ENCODE results near the gene P3H1. TPM values are rescaled to one million over a fixed set of nuclear protein-coding genes. Genes with fewer than 3 reads are reported as not detected.
"Not testable (repeated sequence)": the region's sequence is repeated elsewhere in the genome, so short reads cannot be mapped to it uniquely, and the experiment has no call there.

The P3H1 gene, protein sequence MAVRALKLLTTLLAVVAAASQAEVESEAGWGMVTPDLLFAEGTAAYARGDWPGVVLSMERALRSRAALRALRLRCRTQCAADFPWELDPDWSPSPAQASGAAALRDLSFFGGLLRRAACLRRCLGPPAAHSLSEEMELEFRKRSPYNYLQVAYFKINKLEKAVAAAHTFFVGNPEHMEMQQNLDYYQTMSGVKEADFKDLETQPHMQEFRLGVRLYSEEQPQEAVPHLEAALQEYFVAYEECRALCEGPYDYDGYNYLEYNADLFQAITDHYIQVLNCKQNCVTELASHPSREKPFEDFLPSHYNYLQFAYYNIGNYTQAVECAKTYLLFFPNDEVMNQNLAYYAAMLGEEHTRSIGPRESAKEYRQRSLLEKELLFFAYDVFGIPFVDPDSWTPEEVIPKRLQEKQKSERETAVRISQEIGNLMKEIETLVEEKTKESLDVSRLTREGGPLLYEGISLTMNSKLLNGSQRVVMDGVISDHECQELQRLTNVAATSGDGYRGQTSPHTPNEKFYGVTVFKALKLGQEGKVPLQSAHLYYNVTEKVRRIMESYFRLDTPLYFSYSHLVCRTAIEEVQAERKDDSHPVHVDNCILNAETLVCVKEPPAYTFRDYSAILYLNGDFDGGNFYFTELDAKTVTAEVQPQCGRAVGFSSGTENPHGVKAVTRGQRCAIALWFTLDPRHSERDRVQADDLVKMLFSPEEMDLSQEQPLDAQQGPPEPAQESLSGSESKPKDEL
- 27.9 and 35.1 TPM in 2 replicates for total RNA-seq (2022)
- Bru-seq, nascent RNA: percentile 44 among the genes with signal in this experiment
- BruChase-seq, experiment 1, labeled RNA remaining after a 6-hour chase: percentile 58 among the genes with signal in this experiment
- BruChase-seq, experiment 2, labeled RNA remaining after a 2-hour chase: percentile 53 among the genes with signal in this experiment
- long read RNA-seq, transcript P3H1-202 (15 exons, 2,585 nt): major isoform, 26 of 50 reads
- long read RNA-seq, transcript P3H1-204 (15 exons, 2,705 nt): minor isoform, 5 of 50 reads
- long read RNA-seq, partial matches to known transcripts: 5 of 50 reads
- long read RNA-seq, other reads (novel, unspliced or antisense): 11 of 50 reads

DNA sequence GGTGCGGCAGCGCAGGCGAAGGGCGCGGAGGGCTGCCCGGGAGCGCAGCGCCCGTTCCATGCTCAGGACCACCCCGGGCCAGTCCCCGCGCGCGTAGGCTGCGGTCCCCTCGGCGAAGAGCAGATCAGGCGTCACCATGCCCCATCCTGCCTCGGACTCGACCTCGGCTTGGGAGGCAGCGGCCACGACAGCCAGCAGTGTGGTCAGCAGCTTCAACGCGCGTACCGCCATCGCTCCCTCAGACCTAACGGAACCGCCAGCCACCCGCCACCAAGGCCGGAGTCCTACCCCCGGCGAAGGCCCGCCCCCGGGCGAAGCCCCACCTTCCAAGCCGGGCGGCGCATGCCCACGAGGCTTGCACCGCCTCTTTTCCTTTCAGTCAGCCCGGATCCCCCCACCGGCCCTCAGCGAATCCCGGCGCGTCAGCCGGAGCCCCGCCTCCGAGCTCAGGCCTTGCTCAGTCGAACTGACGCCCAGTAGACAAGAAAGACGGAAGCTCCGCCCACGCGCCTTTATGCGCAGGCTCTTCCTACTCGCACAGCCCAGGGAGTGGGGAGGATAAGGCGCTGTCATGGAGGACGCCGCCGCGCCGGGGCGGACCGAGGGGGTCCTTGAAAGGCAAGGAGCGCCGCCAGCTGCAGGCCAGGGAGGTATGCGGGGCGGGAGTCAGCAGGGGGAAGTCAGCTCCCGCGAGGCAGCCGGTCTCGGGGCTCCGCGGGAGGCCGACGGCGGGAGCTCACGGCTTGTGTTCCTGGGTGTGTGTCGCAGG is at the start of gene P3H1, which contains the start of gene C1orf50:
TSS of gene P3H1 (minus strand) at position 288 of the 769 bp plus-strand sequence. CDS start at position 231, 57 bp downstream.
TSS of gene C1orf50 (plus strand) at position 509 of the 769 bp plus-strand sequence. CDS start at position 572, 63 bp downstream.
- BruUV-seq (replicated peaks): no TSS peak
- peak; percentile 99 for DNase-seq
- no peak for TF ChIP-seq CTCF (IDR thresholded peaks at IDR 0.05; ENCODE audit: unreplicated experiment)
- Mint-ChIP-seq H3K27me3 (ENCODE audit: unreplicated experiment) (no peaks in the 10 kb centered on the region), H3K4me1 (ENCODE audit: low read depth, unreplicated experiment) (peaks cover 9% of the 10 kb centered on the region), H3K9me3 (ENCODE audit: low read depth, unreplicated experiment) (no peaks in the 10 kb centered on the region), H3K27ac (ENCODE audit: unreplicated experiment) (peak within 1 kb of the TSS; percentile 58), H3K4me3 (ENCODE audit: low read depth, unreplicated experiment) (no peak within 1 kb of the TSS), H3K36me3 (ENCODE audit: insufficient read depth, unreplicated experiment) (peaks cover 6% of the 10 kb centered on the region)
- intact Hi-C loops (cut with micrococcal nuclease; ENCODE audit: unreplicated experiment): no loop called here
- CTCF ChIA-PET: interaction anchor here (0.6 to 1.6 kb wide), 11 partner anchors 11 to 431 kb away, joined by 3 to 8 read pairs (median 4); partner anchors contain the start of genes ERMAP and YBX1

GRCh38 chr1:42815941-42816584 is 49.2 kb upstream of the P3H1 start:
- TSS peak; percentile 69 for BruUV-seq (replicated peaks)
- intact Hi-C loops (cut with micrococcal nuclease; ENCODE audit: unreplicated experiment): no loop called here
- H3K4me1 Mint-ChIP-seq (ENCODE audit: low read depth, unreplicated experiment): peaks cover 11% of the 10 kb centered on the region
- TF ChIP-seq CTCF (IDR thresholded peaks at IDR 0.05; ENCODE audit: unreplicated experiment): no peak
- peak overlapping the region; percentile 84 for H3K4me3 Mint-ChIP-seq (ENCODE audit: low read depth, unreplicated experiment)
- DNase-seq: peak; percentile 2
- no peaks in the 10 kb centered on the region for H3K9me3 Mint-ChIP-seq (ENCODE audit: low read depth, unreplicated experiment)
- peaks cover 14% of the 10 kb centered on the region for H3K36me3 Mint-ChIP-seq (ENCODE audit: insufficient read depth, unreplicated experiment)
- peak overlapping the region; percentile 14 for H3K27ac Mint-ChIP-seq (ENCODE audit: unreplicated experiment)
- H3K27me3 Mint-ChIP-seq (ENCODE audit: unreplicated experiment): no peaks in the 10 kb centered on the region
- CTCF ChIA-PET: interaction anchor here (0.7 to 1.6 kb wide), 5 partner anchors 8 to 1279 kb away, joined by 3 to 7 read pairs (median 4); partner anchors contain the start of genes C1orf50, P3H1 and ZNF691

DNA sequence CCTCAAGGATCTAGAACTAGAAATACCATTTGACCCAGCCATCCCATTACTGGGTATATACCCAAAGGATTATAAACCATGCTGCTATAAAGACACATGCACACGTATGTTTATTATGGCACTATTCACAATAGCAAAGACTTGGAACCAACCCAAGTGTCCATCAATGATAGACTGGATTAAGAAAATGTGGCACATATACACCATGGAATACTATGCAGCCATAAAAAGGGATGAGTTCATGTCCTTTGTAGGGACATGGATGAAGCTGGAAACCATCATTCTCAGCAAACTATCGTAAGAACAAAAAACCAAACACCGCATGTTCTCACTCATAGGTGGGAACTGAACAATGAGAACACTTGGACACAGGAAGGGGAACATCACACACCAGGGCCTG is 48.0 kb upstream of the P3H1 start:
- H3K27ac Mint-ChIP-seq (ENCODE audit: unreplicated experiment); DNase-seq; H3K27me3 Mint-ChIP-seq (ENCODE audit: unreplicated experiment); BruUV-seq (replicated peaks); H3K4me3 Mint-ChIP-seq (ENCODE audit: low read depth, unreplicated experiment); intact Hi-C loops (cut with micrococcal nuclease; ENCODE audit: unreplicated experiment); H3K9me3 Mint-ChIP-seq (ENCODE audit: low read depth, unreplicated experiment); CTCF ChIA-PET: not testable (repeated sequence)
- peaks cover 11% of the 10 kb centered on the region for H3K4me1 Mint-ChIP-seq (ENCODE audit: low read depth, unreplicated experiment)
- H3K36me3 Mint-ChIP-seq (ENCODE audit: insufficient read depth, unreplicated experiment): peaks cover 14% of the 10 kb centered on the region

- intact Hi-C loops (cut with micrococcal nuclease; ENCODE audit: unreplicated experiment): no loop called here
- no peak for TF ChIP-seq CTCF (IDR thresholded peaks at IDR 0.05; ENCODE audit: unreplicated experiment)
- Mint-ChIP-seq H3K36me3 (ENCODE audit: insufficient read depth, unreplicated experiment) (no peaks in the 10 kb centered on the region), H3K4me1 (ENCODE audit: low read depth, unreplicated experiment) (no peaks in the 10 kb centered on the region), H3K9me3 (ENCODE audit: low read depth, unreplicated experiment) (no peaks in the 10 kb centered on the region), H3K27ac (ENCODE audit: unreplicated experiment) (no peak overlapping the region), H3K27me3 (ENCODE audit: unreplicated experiment) (no peaks in the 10 kb centered on the region), H3K4me3 (ENCODE audit: low read depth, unreplicated experiment) (no peak overlapping the region)
- CTCF ChIA-PET: interaction anchor here (0.6 to 1.4 kb wide), 2 partner anchors 9 to 157 kb away, joined by 3 read pairs; partner anchors contain the start of gene ERMAP
- DNase-seq: no peak
- BruUV-seq (replicated peaks): no TSS peak
These were observed 40.3 kb upstream of the P3H1 start for GRCh38 chr1:42807056-42807668.

All from Calu3 (cell line).